ENCODE results near the gene GP1BB.

Gene GP1BB

GRCh38 chr22:19688301-19689290 lies 34.7 kb upstream of the GP1BB start:
- peaks cover 2% of the 10 kb centered on the region for H3K9me3 ChIP-seq (ENCODE audit: severe bottlenecking)
- ATAC-seq (ENCODE audit: low read depth): no peak
- no peaks in the 10 kb centered on the region for H3K36me3 ChIP-seq (ENCODE audit: low read depth)
- H3K4me3 ChIP-seq (ENCODE audit: severe bottlenecking): no peak overlapping the region
- no peak overlapping the region for H3K27ac ChIP-seq (ENCODE audit: poor library complexity, severe bottlenecking)
- no peaks in the 10 kb centered on the region for H3K27me3 ChIP-seq (ENCODE audit: insufficient read depth, poor library complexity, severe bottlenecking)
- DNase-seq (ENCODE audit: low spot score): no peak
- H3K4me1 ChIP-seq (ENCODE audit: insufficient read depth, poor library complexity, severe bottlenecking): peaks cover 8% of the 10 kb centered on the region
- no peak for TF ChIP-seq CTCF (IDR thresholded peaks at IDR 0.05; ENCODE audit: poor library complexity, severe bottlenecking)

- DNase-seq (ENCODE audit: low spot score): no peak
- H3K27me3 ChIP-seq (ENCODE audit: insufficient read depth, poor library complexity, severe bottlenecking): no peaks in the 10 kb centered on the region
Observed at GRCh38 chr22:19689408-19689807, 33.9 kb upstream of the GP1BB start.

GRCh38 chr22:19691007-19691720 lies 32.2 kb upstream of the GP1BB start:
- Histone ChIP-seq H3K4me3 (ENCODE audit: severe bottlenecking) (no peak overlapping the region), H3K27me3 (ENCODE audit: insufficient read depth, poor library complexity, severe bottlenecking) (no peaks in the 10 kb centered on the region)

More at GRCh38 chr22:19689408-19689807, 33.9 kb upstream of the GP1BB start:
- Histone ChIP-seq H3K36me3 (ENCODE audit: low read depth) (no peaks in the 10 kb centered on the region), H3K4me1 (ENCODE audit: insufficient read depth, poor library complexity, severe bottlenecking) (peaks cover 8% of the 10 kb centered on the region), H3K9me3 (ENCODE audit: severe bottlenecking) (peaks cover 2% of the 10 kb centered on the region), H3K4me3 (ENCODE audit: severe bottlenecking) (no peak overlapping the region), H3K27ac (ENCODE audit: poor library complexity, severe bottlenecking) (no peak overlapping the region)
- no peak for TF ChIP-seq CTCF (IDR thresholded peaks at IDR 0.05; ENCODE audit: poor library complexity, severe bottlenecking)
- ATAC-seq (ENCODE audit: low read depth): no peak

GRCh38 chr22:19691721-19692341 lies 31.5 kb upstream of the GP1BB start:
- H3K36me3 ChIP-seq (ENCODE audit: low read depth): no peaks in the 10 kb centered on the region
- peaks cover 8% of the 10 kb centered on the region for H3K4me1 ChIP-seq (ENCODE audit: insufficient read depth, poor library complexity, severe bottlenecking)
- no peaks in the 10 kb centered on the region for H3K9me3 ChIP-seq (ENCODE audit: severe bottlenecking)
- peak; percentile 55 for ATAC-seq (ENCODE audit: low read depth)
- H3K27me3 ChIP-seq (ENCODE audit: insufficient read depth, poor library complexity, severe bottlenecking): no peaks in the 10 kb centered on the region
- H3K27ac ChIP-seq (ENCODE audit: poor library complexity, severe bottlenecking): no peak overlapping the region
- no peak for TF ChIP-seq CTCF (IDR thresholded peaks at IDR 0.05; ENCODE audit: poor library complexity, severe bottlenecking)
- no peak overlapping the region for H3K4me3 ChIP-seq (ENCODE audit: severe bottlenecking)
- no peak for DNase-seq (ENCODE audit: low spot score)

More at GRCh38 chr22:19691007-19691720, 32.2 kb upstream of the GP1BB start:
- ATAC-seq (ENCODE audit: low read depth) (no peak), DNase-seq (ENCODE audit: low spot score) (no peak)
- H3K9me3 ChIP-seq (ENCODE audit: severe bottlenecking): peaks cover under 1% of the 10 kb centered on the region
- H3K4me1 ChIP-seq (ENCODE audit: insufficient read depth, poor library complexity, severe bottlenecking): peaks cover 8% of the 10 kb centered on the region
- no peaks in the 10 kb centered on the region for H3K36me3 ChIP-seq (ENCODE audit: low read depth)
- TF ChIP-seq CTCF (IDR thresholded peaks at IDR 0.05; ENCODE audit: poor library complexity, severe bottlenecking): no peak
- H3K27ac ChIP-seq (ENCODE audit: poor library complexity, severe bottlenecking): no peak overlapping the region

Measured in RWPE2 (cell line).